Panc1 (cell line): ENCODE measurements around the gene ENPP3. TPM values are rescaled to one million over a fixed set of nuclear protein-coding genes. Genes with fewer than 3 reads are reported as not detected.

Experiments
- ATAC-seq: fragments of 200-7000 bp; cut with Tn5 transposase; 2 replicates; pipeline ENCODE4 v1.9.1; 2020; ENCODE audit warnings: mild to moderate bottlenecking, moderate library complexity
- BruUV-seq: library from RNA; stranded (reverse); fragments of 400-500 nt; replicated peaks from 2 replicates; lab custom pipeline; 2021; lab: Mats Ljungman, UMichigan
- CTCF ChIA-PET: fragments of 300-600 bp; sonication (Branson Sonifier 250); formaldehyde crosslinking; loops from one replicate; lab custom pipeline; 2022; ENCODE audit warnings: antibody characterized with exemption; lab: Charles Lee
- POLR2A ChIA-PET: fragments of 300-600 bp; sonication (Branson Sonifier 250); formaldehyde crosslinking; loops from one replicate; lab custom pipeline; 2022; ENCODE audit warnings: antibody characterized with exemption; lab: Charles Lee
- DNase-seq: peaks from one replicate; pipeline ENCODE4 v3.0.0-alpha.2; 2010; ENCODE audit warnings: low read depth, low spot score
- H3K27ac ChIP-seq: 2 replicates; pipeline ENCODE4 v1.5.1; 2011; ENCODE audit warnings: mild to moderate bottlenecking, low read length, inconsistent platforms
- H3K27me3 ChIP-seq: fragments of 200-500 bp; sonication (Bioruptor generic); 2 replicates; pipeline ENCODE4 v1.6.0; 2014; ENCODE audit warnings: low read length, inconsistent platforms; ENCODE audit not compliant: control insufficient read depth, insufficient read depth
- H3K36me3 ChIP-seq: fragments of 200-500 bp; sonication (Bioruptor generic); 2 replicates; pipeline ENCODE4 v1.5.1; 2014; ENCODE audit warnings: inconsistent platforms, mild to moderate bottlenecking, low read length, moderate library complexity; ENCODE audit not compliant: control insufficient read depth, insufficient read depth
- H3K4me1 ChIP-seq: 2 replicates; pipeline ENCODE4 v1.5.1; 2011; ENCODE audit warnings: inconsistent platforms, mild to moderate bottlenecking, low read length, moderate library complexity; ENCODE audit not compliant: control insufficient read depth, insufficient read depth
- H3K4me3 ChIP-seq, 2 experiments: 2 replicates each; pipeline ENCODE4 v1.5.1; 2011 to 2012; ENCODE audit warnings: low read depth in 2 of 2, low read length in 2 of 2, mild to moderate bottlenecking in 2 of 2, inconsistent platforms in 1 of 2, moderate library complexity in 1 of 2
- H3K9me3 ChIP-seq: fragments of 200-500 bp; sonication (Bioruptor generic); 2 replicates; pipeline ENCODE4 v1.5.1; 2014; ENCODE audit warnings: low read depth, mild to moderate bottlenecking, inconsistent platforms, low read length, moderate library complexity; ENCODE audit not compliant: control insufficient read depth, insufficient read depth
- POLR2AphosphoS5 ChIP-seq: IDR thresholded peaks from 2 replicates; pipeline ENCODE4 v1.6.1; 2012; ENCODE audit warnings: mild to moderate bottlenecking, low read depth, low read length, moderate library complexity
- SIN3A ChIP-seq: IDR thresholded peaks from 2 replicates; pipeline ENCODE4 v1.6.1; 2012; ENCODE audit warnings: low read depth, mild to moderate bottlenecking, low read length, moderate library complexity, borderline replicate concordance; ENCODE audit not compliant: insufficient read depth
- TCF7L2 ChIP-seq: IDR thresholded peaks from 2 replicates; pipeline ENCODE4 v1.6.1; 2011; ENCODE audit warnings: mild to moderate bottlenecking, low read depth, low read length, inconsistent platforms
- in situ Hi-C: cut with HindIII; loops from 2 replicates; pipeline ENCODE4 v1.10.0; 2016; ENCODE audit warnings: low sequenced_read_pairs, low pct_unique_long_range_greater_than_20kb
- intact Hi-C: fragments of 100-400 bp; cut with micrococcal nuclease; formaldehyde crosslinking; loops from one replicate; pipeline ENCODE4 v1.10.0; 2022; ENCODE audit not compliant: unreplicated experiment
- total RNA-seq: library from RNA; stranded (reverse); gene quantifications from one replicate; pipeline ENCODE4 v1.2.1, GENCODE V29; 2021; ENCODE audit not compliant: unreplicated experiment
- TF ChIP-seq, protein P1 (sequence below), 2 experiments: IDR thresholded peaks; 2 replicates each; pipeline ENCODE4 v1.6.1; 2011 to 2012; ENCODE audit warnings: low read depth in 2 of 2, control low read depth in 1 of 2, low read length in 1 of 2, mild to moderate bottlenecking in 1 of 2, moderate library complexity in 1 of 2; ENCODE audit not compliant: insufficient read depth in 1 of 2
- TF ChIP-seq, protein P2 (sequence below): fragments of 450-650 bp; IDR thresholded peaks from 2 replicates; pipeline ENCODE4 v1.5.1; 2017; ENCODE audit warnings: mild to moderate bottlenecking

The ENPP3 gene
- total RNA-seq, 1 experiment from 2014 or later, result not detected

DNA sequence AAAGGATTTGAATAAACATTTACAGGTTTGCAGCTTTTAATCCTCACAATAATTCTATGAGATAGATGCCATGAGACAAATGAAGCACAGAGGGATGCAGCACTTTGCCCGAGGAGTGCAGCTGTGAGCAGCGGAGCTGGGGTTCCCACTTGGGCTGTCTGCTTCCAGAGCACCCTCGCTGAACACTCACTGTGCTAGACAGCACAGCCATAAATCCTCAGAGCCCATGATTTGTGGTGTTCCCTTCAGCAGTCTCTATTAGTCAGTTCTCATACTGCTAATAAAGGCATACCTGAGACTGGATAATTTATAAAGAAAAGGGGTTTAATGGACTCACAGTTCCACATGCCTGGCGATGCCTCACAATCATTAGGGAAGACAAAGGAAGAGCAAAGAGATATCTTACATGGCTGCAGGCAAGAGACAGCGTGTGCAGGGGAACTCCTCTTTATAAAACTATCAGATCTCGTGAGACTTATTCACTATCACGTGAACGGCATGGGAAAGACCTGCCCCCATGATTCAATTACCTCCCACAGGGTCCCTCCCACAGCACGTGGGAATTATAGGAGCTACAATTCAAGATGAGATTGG lies 99.0 kb downstream of the ENPP3 start:
- ATAC-seq, result no peak
- ChIA-PET POLR2A (no interaction called here), CTCF (no interaction called here)
- in situ Hi-C loops, result no loop called here
- no peak for DNase-seq
- H3K4me3 ChIP-seq, result no peak overlapping the region
- BruUV-seq, result no TSS peak
- peaks cover 2% of the 10 kb centered on the region; the same call in 1 of the 2 replicates for H3K27me3 ChIP-seq
- TF ChIP-seq SIN3A (no peak), POLR2AphosphoS5 (no peak), TCF7L2 (no peak)
- TF ChIP-seq, protein P1, sequence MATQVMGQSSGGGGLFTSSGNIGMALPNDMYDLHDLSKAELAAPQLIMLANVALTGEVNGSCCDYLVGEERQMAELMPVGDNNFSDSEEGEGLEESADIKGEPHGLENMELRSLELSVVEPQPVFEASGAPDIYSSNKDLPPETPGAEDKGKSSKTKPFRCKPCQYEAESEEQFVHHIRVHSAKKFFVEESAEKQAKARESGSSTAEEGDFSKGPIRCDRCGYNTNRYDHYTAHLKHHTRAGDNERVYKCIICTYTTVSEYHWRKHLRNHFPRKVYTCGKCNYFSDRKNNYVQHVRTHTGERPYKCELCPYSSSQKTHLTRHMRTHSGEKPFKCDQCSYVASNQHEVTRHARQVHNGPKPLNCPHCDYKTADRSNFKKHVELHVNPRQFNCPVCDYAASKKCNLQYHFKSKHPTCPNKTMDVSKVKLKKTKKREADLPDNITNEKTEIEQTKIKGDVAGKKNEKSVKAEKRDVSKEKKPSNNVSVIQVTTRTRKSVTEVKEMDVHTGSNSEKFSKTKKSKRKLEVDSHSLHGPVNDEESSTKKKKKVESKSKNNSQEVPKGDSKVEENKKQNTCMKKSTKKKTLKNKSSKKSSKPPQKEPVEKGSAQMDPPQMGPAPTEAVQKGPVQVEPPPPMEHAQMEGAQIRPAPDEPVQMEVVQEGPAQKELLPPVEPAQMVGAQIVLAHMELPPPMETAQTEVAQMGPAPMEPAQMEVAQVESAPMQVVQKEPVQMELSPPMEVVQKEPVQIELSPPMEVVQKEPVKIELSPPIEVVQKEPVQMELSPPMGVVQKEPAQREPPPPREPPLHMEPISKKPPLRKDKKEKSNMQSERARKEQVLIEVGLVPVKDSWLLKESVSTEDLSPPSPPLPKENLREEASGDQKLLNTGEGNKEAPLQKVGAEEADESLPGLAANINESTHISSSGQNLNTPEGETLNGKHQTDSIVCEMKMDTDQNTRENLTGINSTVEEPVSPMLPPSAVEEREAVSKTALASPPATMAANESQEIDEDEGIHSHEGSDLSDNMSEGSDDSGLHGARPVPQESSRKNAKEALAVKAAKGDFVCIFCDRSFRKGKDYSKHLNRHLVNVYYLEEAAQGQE (IDR thresholded peaks at IDR 0.05; ENCODE audit: insufficient read depth in 1 of 2, low read depth in 2 of 2, low read length in 1 of 2), result no peak
- TF ChIP-seq, protein P2, sequence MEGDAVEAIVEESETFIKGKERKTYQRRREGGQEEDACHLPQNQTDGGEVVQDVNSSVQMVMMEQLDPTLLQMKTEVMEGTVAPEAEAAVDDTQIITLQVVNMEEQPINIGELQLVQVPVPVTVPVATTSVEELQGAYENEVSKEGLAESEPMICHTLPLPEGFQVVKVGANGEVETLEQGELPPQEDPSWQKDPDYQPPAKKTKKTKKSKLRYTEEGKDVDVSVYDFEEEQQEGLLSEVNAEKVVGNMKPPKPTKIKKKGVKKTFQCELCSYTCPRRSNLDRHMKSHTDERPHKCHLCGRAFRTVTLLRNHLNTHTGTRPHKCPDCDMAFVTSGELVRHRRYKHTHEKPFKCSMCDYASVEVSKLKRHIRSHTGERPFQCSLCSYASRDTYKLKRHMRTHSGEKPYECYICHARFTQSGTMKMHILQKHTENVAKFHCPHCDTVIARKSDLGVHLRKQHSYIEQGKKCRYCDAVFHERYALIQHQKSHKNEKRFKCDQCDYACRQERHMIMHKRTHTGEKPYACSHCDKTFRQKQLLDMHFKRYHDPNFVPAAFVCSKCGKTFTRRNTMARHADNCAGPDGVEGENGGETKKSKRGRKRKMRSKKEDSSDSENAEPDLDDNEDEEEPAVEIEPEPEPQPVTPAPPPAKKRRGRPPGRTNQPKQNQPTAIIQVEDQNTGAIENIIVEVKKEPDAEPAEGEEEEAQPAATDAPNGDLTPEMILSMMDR, result no peak
- no peak overlapping the region for H3K27ac ChIP-seq
- H3K36me3 ChIP-seq, result no peaks in the 10 kb centered on the region
- intact Hi-C loops, result no loop called here
- H3K9me3 ChIP-seq, result no peaks in the 10 kb centered on the region
- H3K4me1 ChIP-seq, result no peaks in the 10 kb centered on the region

DNA sequence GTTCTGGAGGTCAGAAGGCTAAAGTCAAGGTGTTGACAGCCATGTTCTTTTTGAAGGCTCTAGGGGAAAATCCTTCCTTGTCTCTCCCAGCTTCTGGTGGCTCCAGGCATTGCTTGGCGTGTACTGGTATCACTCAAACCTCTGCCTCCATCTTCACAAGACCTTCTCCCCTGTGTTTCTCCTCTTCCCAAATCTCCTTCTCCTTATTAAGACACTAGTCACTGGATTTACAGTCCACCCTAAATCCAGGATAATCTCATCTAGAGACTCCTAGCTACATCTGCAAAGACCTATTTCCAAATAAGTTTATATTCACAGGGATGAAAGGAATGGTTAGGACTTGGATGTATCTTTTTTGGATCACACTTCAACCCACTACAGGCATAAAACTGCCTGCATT lies 99.7 kb downstream of the ENPP3 start:
- POLR2A ChIA-PET, result no interaction called here
- H3K9me3 ChIP-seq, result no peaks in the 10 kb centered on the region

More for the DNA sequence above, 99.7 kb downstream of the ENPP3 start:
- intact Hi-C loops, result no loop called here
- no TSS peak for BruUV-seq
- ATAC-seq, result no peak
- in situ Hi-C loops, result no loop called here
- Histone ChIP-seq H3K4me1 (no peaks in the 10 kb centered on the region), H3K36me3 (no peaks in the 10 kb centered on the region), H3K4me3 (no peak overlapping the region), H3K27me3 (peaks cover 2% of the 10 kb centered on the region; the same call in 1 of the 2 replicates), H3K27ac (no peak overlapping the region)
- CTCF ChIA-PET, result no interaction called here
- TF ChIP-seq SIN3A (no peak), POLR2AphosphoS5 (no peak), TCF7L2 (no peak)
- TF ChIP-seq, protein P2, result no peak
- TF ChIP-seq, protein P1 (IDR thresholded peaks at IDR 0.05; ENCODE audit: insufficient read depth in 1 of 2, low read depth in 2 of 2, low read length in 1 of 2), result no peak
- no peak for DNase-seq
